UCSD-AML1 (cell line): Measurements from ENCODE around the gene SLC24A3.
A peak's percentile ranks its signal among the peaks of the same experiment; 100 is the strongest.

Source experiments
- DNase-seq: peaks from one replicate; lab custom pipeline; 2025; ENCODE audit not compliant: unreplicated experiment; lab: John Stamatoyannopoulos, UW

SLC24A3 gene

DNA sequence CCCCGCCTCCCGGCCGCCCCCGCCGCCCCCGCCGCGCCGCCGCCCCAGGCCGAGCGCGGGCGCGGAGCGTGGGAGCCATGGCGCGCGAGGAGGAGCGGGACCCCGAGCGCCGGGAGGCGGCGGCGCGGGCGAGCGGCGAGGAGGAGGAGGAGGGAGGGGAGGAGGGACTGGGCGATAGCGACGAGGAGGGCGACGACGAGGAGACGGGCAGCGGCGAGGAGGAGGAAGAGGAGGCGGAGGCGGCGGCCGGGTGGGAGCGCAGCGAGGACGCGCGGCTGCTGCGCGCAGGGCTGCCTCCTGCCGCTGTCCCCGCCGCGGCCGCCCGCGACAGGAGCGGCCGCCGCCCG lies at the start of gene SLC24A3:
Gene SLC24A3 (plus strand): TSS at position 174 of the 347 bp plus-strand sequence.
- DNase-seq, result peak; percentile 76

DNA sequence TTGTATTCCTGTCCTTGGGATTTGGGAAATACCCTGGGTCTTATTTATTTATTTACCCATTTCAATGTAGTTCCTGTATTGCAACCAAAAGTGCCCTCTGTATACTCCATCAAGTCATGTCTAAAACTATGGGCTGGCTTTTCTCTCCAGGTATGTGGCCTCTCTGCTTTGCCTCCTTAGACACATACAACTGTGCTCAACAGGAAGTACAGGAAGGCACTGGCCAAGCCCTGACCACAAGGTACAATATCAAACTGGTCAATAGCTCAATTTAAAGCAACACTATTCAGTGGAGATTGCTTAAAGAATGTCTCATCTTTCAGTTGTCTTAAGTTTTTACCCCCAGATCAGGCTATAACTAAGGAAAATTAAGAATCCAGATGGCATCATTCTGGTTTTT lies 42.3 kb upstream of the SLC24A3 start:
- no peak for DNase-seq

DNA sequence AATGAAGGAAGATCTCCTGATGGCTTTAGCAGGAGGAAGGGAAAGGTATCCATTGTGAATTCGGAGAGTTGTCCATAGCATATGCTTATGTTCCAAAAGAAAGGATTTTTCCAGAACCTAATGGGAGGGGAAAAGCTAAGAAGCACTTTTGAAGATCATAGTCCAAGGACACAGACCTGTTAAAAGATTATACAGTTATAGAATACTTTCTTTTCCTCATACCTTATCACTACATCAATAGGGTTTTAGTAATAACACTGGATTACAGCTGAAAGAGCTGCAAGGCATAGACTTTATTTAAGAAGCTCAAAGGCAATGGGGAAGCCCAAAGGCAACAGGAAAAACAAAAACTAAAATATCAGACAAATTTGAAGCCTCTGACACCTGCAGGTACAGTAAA lies 39.8 kb upstream of the SLC24A3 start:
- DNase-seq, result no peak

GRCh38 chr20:19176470-19177052 lies 35.9 kb upstream of the SLC24A3 start:
- no peak for DNase-seq

- DNase-seq, result no peak
Measured at GRCh38 chr20:19181552-19181951, 30.9 kb upstream of the SLC24A3 start.

- no peak for DNase-seq
Measured at GRCh38 chr20:19185083-19185482, 27.4 kb upstream of the SLC24A3 start.

DNA sequence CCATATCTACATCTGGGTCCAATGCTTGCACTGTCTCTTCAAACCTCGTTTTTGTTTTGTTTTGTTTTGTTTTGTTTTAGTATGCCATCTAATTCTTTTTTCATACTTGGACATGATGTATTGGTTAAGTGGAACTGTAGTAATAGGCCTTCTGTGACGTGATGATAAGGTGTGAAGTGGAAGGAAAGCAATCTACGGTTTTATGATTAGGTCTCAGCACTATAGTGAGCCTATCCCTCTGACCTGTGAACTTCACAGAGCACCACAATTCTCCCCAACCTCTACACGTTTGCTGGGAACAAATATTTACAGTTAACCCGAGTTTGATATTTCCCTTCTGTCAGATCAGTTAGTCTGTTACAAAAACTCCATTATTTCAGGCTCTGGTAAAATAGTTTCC lies 19.1 kb upstream of the SLC24A3 start:
- no peak for DNase-seq

GRCh38 chr20:19205981-19206396 lies 6.5 kb upstream of the SLC24A3 start:
- peak; percentile 78 for DNase-seq

GRCh38 chr20:19207541-19207940 lies 4.9 kb upstream of the SLC24A3 start:
- no peak for DNase-seq

DNA sequence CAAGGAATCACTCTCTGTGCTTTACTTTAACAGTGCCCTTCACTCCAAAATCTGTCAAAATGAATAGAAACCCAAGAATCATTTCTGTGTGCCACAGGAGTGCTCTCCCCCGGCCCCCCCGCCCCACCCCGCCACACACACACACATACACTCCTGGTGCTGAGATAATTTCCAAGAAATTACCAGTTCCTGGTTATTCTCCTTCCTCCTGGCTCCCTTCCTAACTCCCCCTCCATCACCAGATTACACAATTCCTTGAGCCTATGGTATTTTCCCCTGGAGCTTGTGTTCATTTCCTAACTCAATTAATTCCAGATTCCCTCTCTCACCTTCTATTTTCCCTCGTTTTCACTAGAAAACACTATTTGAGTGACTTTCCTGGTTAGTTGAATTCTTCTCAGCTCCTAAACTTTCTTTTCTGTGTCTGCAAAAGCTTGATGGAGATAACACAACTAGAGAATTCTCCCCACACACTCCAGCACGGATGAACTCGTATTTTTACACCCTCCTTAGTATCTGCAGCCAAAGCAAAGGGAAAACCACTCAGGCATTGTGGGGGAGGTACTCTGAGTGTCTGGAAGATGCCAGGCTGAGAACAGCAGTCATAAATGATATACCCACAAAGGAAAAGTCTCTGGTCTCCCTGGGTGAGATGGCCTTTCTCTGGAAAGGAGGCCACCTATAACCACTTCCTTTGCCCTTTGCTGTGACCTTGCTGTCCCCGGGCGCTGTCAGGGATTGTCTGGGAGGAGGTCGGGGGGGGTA lies 1.9 kb upstream of the SLC24A3 start:
- DNase-seq, result no peak

- no peak for DNase-seq
Measured at GRCh38 chr20:19211252-19211651, 1.2 kb upstream of the SLC24A3 start.

DNA sequence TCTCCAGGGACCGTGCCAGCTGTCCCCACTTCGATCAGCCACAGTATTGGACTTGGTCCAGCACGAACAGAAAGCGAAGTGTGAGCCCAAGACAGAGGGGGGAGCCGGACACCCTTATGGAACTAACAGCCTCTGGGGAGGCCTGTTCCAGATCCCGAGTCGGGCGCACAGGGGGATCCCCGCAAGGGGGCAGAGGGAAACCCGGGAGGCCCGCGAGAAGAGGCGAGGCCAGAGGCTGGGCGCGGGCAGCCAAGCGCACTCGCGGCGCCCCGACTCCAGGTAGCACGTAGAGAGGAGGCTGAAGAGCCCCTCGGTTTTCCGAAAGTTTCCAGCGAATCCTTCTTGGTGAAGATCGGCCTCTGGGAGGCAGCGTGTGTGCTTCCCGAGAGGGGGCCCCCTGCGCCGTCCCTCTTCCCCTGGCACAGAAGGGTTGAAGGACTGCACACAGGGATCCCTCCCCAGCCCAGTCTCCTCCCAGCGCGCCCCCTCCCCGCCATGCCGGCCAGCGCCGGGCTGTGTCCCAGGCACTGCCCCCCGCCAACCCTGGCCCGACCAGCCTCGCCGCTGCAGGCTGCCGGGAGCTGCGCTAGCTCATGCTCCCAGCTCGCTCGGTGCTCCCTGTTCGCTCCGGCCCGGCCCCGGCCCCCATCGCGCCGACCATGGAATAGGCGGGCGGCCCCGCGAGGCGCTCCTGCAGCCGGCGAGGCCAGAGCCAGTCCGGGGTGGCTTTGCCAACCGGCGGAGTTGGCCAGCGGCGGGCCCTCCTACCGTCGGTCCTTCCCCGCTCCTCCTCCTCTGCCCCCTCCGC lies 577 bp upstream of the SLC24A3 start:
- peak; percentile 65 for DNase-seq

DNA sequence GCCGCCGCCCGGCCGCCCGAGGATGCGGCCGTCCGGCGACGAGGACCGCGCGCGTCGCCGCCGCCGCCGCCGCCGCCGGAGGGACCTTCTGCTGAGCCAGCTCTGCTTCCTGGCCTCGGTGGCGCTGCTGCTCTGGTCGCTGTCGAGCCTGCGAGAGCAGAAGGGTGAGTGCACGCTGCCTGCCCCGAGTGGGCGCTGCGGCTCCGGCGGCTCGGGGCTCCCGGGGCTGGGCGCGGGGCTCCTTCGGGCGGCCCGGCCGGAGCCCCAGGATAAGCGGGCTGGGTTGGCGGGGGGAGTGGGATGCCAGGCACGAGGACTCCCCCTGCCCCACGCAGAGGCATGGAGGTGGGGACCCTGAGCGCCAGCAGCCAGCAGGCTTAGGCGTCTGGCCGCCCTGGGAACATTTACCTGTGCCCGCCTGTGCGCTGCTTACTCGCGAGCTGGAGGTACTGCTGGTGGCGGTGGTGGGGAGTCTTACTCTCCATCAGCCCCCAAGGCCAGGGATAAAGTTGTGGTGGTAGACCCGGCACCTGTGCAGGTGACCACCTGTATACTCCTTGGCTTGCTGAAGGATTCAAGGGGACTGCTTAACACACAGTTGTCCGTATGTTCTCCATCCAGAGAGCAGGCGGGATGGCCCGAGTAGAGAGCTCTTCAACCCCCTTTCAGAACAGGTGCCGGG lies 520 bp downstream of the SLC24A3 start:
- DNase-seq, result peak; percentile 85

GRCh38 chr20:19213946-19214490 lies 1.6 kb downstream of the SLC24A3 start:
- DNase-seq, result no peak

DNA sequence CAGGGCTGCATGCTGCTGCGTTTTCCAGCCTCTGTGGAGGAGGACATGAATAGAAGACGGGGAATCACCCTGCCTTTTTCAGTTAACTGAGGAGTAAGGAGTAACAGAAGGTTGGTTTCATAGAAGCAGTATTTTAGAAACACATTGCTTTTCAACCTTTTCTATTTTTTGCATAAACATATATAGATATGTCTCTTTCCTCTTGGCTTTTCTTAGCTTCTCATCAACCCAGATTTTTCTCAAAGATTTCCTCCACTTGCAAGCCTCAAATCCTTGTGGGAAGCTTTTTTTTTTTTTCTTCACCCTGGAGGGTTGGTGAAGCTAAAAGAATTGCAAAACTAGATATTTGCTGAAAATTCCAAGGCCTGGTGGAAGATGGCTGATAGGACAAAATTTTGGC lies 6.0 kb downstream of the SLC24A3 start:
- no peak for DNase-seq

- DNase-seq, result no peak
Measured at GRCh38 chr20:19222520-19223040, 10.1 kb downstream of the SLC24A3 start.

DNA sequence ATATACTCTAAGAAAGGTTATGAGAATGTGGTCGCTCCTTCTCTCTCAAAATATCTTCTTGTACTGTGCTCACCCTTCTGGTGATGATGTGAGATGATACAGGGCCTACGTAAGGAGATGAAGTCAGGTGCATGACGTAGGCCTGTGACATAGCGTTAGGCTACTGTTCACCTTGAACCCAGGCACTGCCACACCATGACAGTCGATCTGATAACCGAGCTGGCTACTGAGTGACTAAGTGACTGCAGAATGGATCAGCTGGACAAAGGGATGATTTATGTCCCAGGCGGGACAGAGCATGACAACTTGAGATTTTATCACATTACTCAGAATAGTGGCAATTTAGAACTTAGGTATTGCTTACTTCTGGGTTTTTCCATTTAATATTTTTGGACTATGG lies 11.2 kb downstream of the SLC24A3 start:
- no peak for DNase-seq

- DNase-seq, result no peak
Measured at GRCh38 chr20:19231359-19232035, 19.1 kb downstream of the SLC24A3 start.

DNA sequence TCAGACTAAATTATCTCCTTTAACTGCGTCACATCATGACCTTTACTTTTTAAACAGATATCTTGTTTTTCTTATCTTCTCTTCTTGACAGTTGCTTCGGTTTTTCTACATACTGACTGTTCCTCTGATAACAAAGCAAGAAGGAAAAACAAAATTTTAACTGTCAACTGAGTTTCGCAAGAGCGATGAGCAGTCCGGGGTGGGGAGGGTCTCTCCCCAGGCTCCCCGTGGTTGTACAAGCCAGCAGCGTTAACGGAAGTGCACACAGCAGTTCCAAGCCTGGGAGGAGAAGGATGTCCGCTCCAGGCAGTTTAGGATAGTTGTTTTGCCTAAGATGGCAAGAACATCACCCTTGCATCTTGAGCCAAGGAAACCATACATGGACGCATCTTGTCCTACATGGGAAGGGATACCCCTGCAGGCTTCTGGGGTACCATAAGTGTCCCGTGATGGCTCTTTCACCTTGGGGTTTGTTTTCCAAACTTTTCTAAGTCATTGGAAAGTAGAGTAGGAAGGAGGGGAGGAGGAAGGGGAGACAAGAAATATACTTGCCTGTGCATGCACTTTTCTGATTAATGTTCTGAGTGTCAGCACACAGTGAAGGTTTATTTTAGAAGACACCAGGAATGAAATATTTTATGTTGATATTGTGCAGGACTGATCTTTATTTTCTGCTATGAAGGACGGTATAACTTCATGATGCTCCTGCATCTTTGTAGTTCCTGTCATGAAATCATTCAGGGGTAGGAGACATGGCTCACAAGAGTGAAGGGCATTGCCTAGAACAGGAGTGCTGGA lies 20.8 kb downstream of the SLC24A3 start:
- DNase-seq, result no peak
